BJ (cell line): ENCODE results near the gene PCDHB8. TPM values are rescaled to one million over a fixed set of nuclear protein-coding genes. Genes with fewer than 3 reads are reported as not detected.
"Not testable (repeated sequence)": the region's sequence is repeated elsewhere in the genome, so short reads cannot be mapped to it uniquely, and the experiment has no call there.

Experiments used
- CTCF ChIA-PET: fragments of 350-600 bp; formaldehyde crosslinking; extraction: SDS; loops from one replicate; lab custom pipeline; 2021; ENCODE audit warnings: antibody characterized with exemption, inconsistent platforms; lab: Yijun Ruan, JAX
- POLR2A ChIA-PET: fragments of 300-600 bp; sonication (Branson Sonifier 250); formaldehyde crosslinking; extraction: SDS; loops from one replicate; lab custom pipeline; 2021; ENCODE audit warnings: antibody characterized with exemption; lab: Charles Lee
- DNase-seq: peaks from one replicate; pipeline ENCODE4 v3.0.0-alpha.2; 2011; ENCODE audit warnings: low read depth
- H3K27me3 ChIP-seq: 2 replicates; pipeline ENCODE4 v1.6.0; 2011; ENCODE audit warnings: low read length; ENCODE audit not compliant: control insufficient read depth, insufficient read depth
- H3K36me3 ChIP-seq: 2 replicates; pipeline ENCODE4 v1.5.1; 2011; ENCODE audit warnings: low read length; ENCODE audit not compliant: control insufficient read depth, insufficient read depth
- H3K4me3 ChIP-seq: 2 replicates; pipeline ENCODE4 v1.5.1; 2011; ENCODE audit warnings: low read depth, mild to moderate bottlenecking, control low read depth, low read length
- CTCF ChIP-seq: IDR thresholded peaks from 2 replicates; pipeline ENCODE4 v1.5.1; 2011; ENCODE audit warnings: low read depth, mild to moderate bottlenecking, control low read depth, inconsistent platforms, low read length, moderate library complexity; ENCODE audit not compliant: insufficient read depth
- polyA plus RNA-seq: library from polyadenylated mRNA; depleted of rRNA; stranded (reverse); fragments of >200 nt; gene quantifications from 2 replicates; pipeline ENCODE4 v1.2.3, GENCODE V29; 2011; rRNA removed

The PCDHB8 gene
- polyA plus RNA-seq, 1 experiment: 0.11 TPM

- DNase-seq, H3K4me3 ChIP-seq, H3K27me3 ChIP-seq, H3K36me3 ChIP-seq, POLR2A ChIA-PET: not testable (repeated sequence)
- TF ChIP-seq CTCF: 0 out of 2 replicates have a peak, but pooled peaks have one; percentile 10
- CTCF ChIA-PET: interaction anchor here (1.3 to 1.4 kb wide), 2 partner anchors 9 to 12 kb away, joined by 3 to 4 read pairs; partner anchors contain the start of gene PCDHB14
Observed at GRCh38 chr5:141213656-141214339, 36.2 kb downstream of the PCDHB8 start, which contains the start of gene PCDHB13. Gene PCDHB13 (plus strand): TSS chr5:141213919. CDS start chr5:141214124, 205 bp downstream.

GRCh38 chr5:141214583-141214982 lies 37.0 kb downstream of the PCDHB8 start:
- CTCF ChIA-PET, DNase-seq, POLR2A ChIA-PET, H3K4me3 ChIP-seq, H3K27me3 ChIP-seq, H3K36me3 ChIP-seq: not testable (repeated sequence)

- CTCF ChIA-PET, POLR2A ChIA-PET, H3K36me3 ChIP-seq, DNase-seq, H3K4me3 ChIP-seq, H3K27me3 ChIP-seq: not testable (repeated sequence)
Observed at GRCh38 chr5:141215504-141215903, 37.9 kb downstream of the PCDHB8 start.

- CTCF ChIA-PET, POLR2A ChIA-PET, H3K36me3 ChIP-seq, H3K27me3 ChIP-seq, H3K4me3 ChIP-seq, DNase-seq: not testable (repeated sequence)
Observed at GRCh38 chr5:141216035-141216434, 38.4 kb downstream of the PCDHB8 start.

- TF ChIP-seq CTCF: 0 out of 2 replicates have a peak, but pooled peaks have one; percentile 21
- ChIA-PET POLR2A (no interaction called here), CTCF (interaction anchor here (0.6 to 2.5 kb wide), 12 partner anchors 10 to 355 kb away, joined by 3 to 15 read pairs (median 4); partner anchors contain the start of genes PCDHB12, PCDHB13, PCDHGA10 and PCDHGB7)
- Histone ChIP-seq H3K4me3 (peak within 1 kb of the TSS; percentile 27), H3K36me3 (no peaks in the 10 kb centered on the region), H3K27me3 (no peaks in the 10 kb centered on the region)
- no peak for DNase-seq
Observed at GRCh38 chr5:141223112-141223783, 45.7 kb downstream of the PCDHB8 start, which contains the start of gene PCDHB14. Gene PCDHB14 (plus strand): TSS chr5:141223343. CDS start chr5:141223506, 163 bp downstream.

- H3K27me3 ChIP-seq, DNase-seq, H3K36me3 ChIP-seq, POLR2A ChIA-PET, H3K4me3 ChIP-seq: not testable (repeated sequence)
- CTCF ChIA-PET: interaction anchor here (0.7 to 2.2 kb wide), 2 partner anchors 9 to 1737 kb away, joined by 3 to 15 read pairs; no protein-coding TSS in a partner anchor
Observed at GRCh38 chr5:141224844-141225243, 47.3 kb downstream of the PCDHB8 start.

- POLR2A ChIA-PET: not testable (repeated sequence)
Observed at GRCh38 chr5:141225421-141225820, 47.8 kb downstream of the PCDHB8 start.

More at GRCh38 chr5:141225421-141225820, 47.8 kb downstream of the PCDHB8 start:
- H3K4me3 ChIP-seq, H3K27me3 ChIP-seq, H3K36me3 ChIP-seq, CTCF ChIA-PET, DNase-seq: not testable (repeated sequence)

Other genes with a start within 250 kb of the PCDHB8 start
- 0.06 TPM in 1 of 2 replicates, not detected in the other for gene PCDHAC2, start 211.3 kb upstream of the PCDHB8 start, polyA plus RNA-seq
- not detected in 2 replicates for gene PCDHB1, start 126.4 kb upstream of the PCDHB8 start, polyA plus RNA-seq
- 0.42 and 0.99 TPM in 2 replicates for gene PCDHB2, start 83.2 kb upstream of the PCDHB8 start, polyA plus RNA-seq
- gene PCDHB3, start 77.3 kb upstream of the PCDHB8 start, polyA plus RNA-seq: 0.23 and 0.31 TPM in 2 replicates
- gene PCDHB4, start 56.0 kb upstream of the PCDHB8 start, polyA plus RNA-seq: 0.02 TPM in 2 replicates
- gene PCDHB5, start 42.6 kb upstream of the PCDHB8 start, polyA plus RNA-seq: 0.18 and 0.22 TPM in 2 replicates
- gene PCDHB6, start 27.7 kb upstream of the PCDHB8 start, polyA plus RNA-seq: 0.20 and 0.26 TPM in 2 replicates
- 0.31 and 0.44 TPM in 2 replicates for gene PCDHB7, start 5.1 kb upstream of the PCDHB8 start, polyA plus RNA-seq
- 0.21 and 0.32 TPM in 2 replicates for gene PCDHB16, start 4.6 kb downstream of the PCDHB8 start, polyA plus RNA-seq
- gene PCDHB9, start 9.4 kb downstream of the PCDHB8 start, polyA plus RNA-seq: 0.22 and 0.49 TPM in 2 replicates
- gene PCDHB10, start 14.6 kb downstream of the PCDHB8 start, polyA plus RNA-seq: 0.18 and 0.28 TPM in 2 replicates
- 0.10 and 0.22 TPM in 2 replicates for gene PCDHB11, start 21.8 kb downstream of the PCDHB8 start, polyA plus RNA-seq
- 0.09 and 0.13 TPM in 2 replicates for gene PCDHB12, start 30.9 kb downstream of the PCDHB8 start, polyA plus RNA-seq
- gene PCDHB13, start 36.1 kb downstream of the PCDHB8 start, polyA plus RNA-seq: 0.16 and 0.23 TPM in 2 replicates
- 0.42 and 0.47 TPM in 2 replicates for gene PCDHB14, start 45.6 kb downstream of the PCDHB8 start, polyA plus RNA-seq
- gene PCDHB15, start 67.6 kb downstream of the PCDHB8 start, polyA plus RNA-seq: 0.45 and 0.52 TPM in 2 replicates
- not detected in 2 replicates for gene SLC25A2, start 126.3 kb downstream of the PCDHB8 start, polyA plus RNA-seq
- 25.5 and 46.7 TPM in 2 replicates for gene TAF7, start 143.0 kb downstream of the PCDHB8 start, polyA plus RNA-seq
- gene PCDHGA1, start 152.7 kb downstream of the PCDHB8 start, polyA plus RNA-seq: 1.8 and 1.9 TPM in 2 replicates
- gene PCDHGA2, start 161.0 kb downstream of the PCDHB8 start, polyA plus RNA-seq: 6.7 and 6.8 TPM in 2 replicates
- 1.9 and 2.5 TPM in 2 replicates for gene PCDHGA3, start 166.0 kb downstream of the PCDHB8 start, polyA plus RNA-seq
- gene PCDHGB1, start 172.3 kb downstream of the PCDHB8 start, polyA plus RNA-seq: 2.0 and 2.2 TPM in 2 replicates
- gene PCDHGA4, start 177.2 kb downstream of the PCDHB8 start, polyA plus RNA-seq: 3.0 and 4.0 TPM in 2 replicates
- 3.7 and 4.0 TPM in 2 replicates for gene PCDHGB2, start 182.2 kb downstream of the PCDHB8 start, polyA plus RNA-seq
- 1.2 and 1.6 TPM in 2 replicates for gene PCDHGA5, start 186.4 kb downstream of the PCDHB8 start, polyA plus RNA-seq
- gene PCDHGB3, start 192.5 kb downstream of the PCDHB8 start, polyA plus RNA-seq: 2.7 and 3.0 TPM in 2 replicates
- 3.3 and 4.3 TPM in 2 replicates for gene PCDHGA6, start 196.1 kb downstream of the PCDHB8 start, polyA plus RNA-seq
- 1.8 and 3.6 TPM in 2 replicates for gene PCDHGA7, start 205.0 kb downstream of the PCDHB8 start, polyA plus RNA-seq
- gene PCDHGB4, start 209.9 kb downstream of the PCDHB8 start, polyA plus RNA-seq: 11.8 and 12.2 TPM in 2 replicates
- gene PCDHGA8, start 214.8 kb downstream of the PCDHB8 start, polyA plus RNA-seq: 0.72 and 0.77 TPM in 2 replicates
- gene PCDHGB5, start 220.2 kb downstream of the PCDHB8 start, polyA plus RNA-seq: 13.5 and 19.4 TPM in 2 replicates
- 0.97 and 1.2 TPM in 2 replicates for gene PCDHGA9, start 225.0 kb downstream of the PCDHB8 start, polyA plus RNA-seq
- gene PCDHGB6, start 230.2 kb downstream of the PCDHB8 start, polyA plus RNA-seq: 1.5 and 1.7 TPM in 2 replicates
- gene PCDHGA10, start 235.2 kb downstream of the PCDHB8 start, polyA plus RNA-seq: 2.7 and 3.9 TPM in 2 replicates
- 7.6 and 9.6 TPM in 2 replicates for gene PCDHGB7, start 239.9 kb downstream of the PCDHB8 start, polyA plus RNA-seq
- 5.4 and 7.4 TPM in 2 replicates for gene PCDHGA11, start 243.3 kb downstream of the PCDHB8 start, polyA plus RNA-seq